Inflammatory macrophage (primary cell): ENCODE measurements around the gene SREBF1.

Experiments
- DNase-seq, 2 donors: peaks; one replicate each; pipeline ENCODE4 v3.0.0-alpha.2; 2020 to 2022

The SREBF1 gene

DNA sequence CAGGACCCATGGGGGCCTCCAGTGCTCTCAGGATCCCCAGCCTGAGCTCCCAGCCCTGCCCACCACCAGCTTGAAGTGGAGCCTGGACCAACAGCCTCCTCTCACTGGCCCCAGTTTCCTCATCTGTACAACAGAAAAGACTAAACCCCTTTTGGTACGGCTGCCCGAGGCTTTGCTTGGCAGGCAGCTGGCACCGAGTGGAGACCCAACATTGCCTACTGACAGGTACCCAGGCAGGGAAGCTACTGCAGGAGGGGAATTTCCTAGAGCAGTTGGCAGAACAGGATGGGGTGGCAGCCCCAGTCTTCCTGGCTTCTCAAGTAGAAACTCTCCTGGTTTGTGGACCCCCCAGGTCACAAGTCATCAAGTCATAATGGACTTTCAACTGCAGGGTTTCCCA lies 14.2 kb downstream of the SREBF1 start:
- no peak for DNase-seq

DNA sequence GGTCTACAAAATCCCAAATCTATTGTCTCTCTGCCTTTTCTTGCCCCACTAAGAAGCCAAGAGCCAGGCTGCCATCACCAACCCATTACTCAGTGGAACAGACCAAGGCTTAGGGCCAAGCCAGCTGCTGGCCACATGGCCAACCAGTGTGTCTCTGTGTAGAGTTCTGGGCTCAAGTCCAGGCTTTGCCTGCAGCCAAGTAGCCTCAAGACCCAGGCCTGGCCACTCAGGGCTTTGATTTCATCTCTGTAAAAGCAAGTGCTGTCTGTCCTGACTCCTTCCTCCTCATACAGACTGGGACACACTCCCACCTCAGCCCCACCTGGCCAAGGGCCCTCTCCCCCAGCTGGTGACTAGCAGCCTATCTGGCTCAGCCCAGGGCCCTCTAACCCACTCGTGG lies 14.6 kb downstream of the SREBF1 start:
- no peak for DNase-seq

DNA sequence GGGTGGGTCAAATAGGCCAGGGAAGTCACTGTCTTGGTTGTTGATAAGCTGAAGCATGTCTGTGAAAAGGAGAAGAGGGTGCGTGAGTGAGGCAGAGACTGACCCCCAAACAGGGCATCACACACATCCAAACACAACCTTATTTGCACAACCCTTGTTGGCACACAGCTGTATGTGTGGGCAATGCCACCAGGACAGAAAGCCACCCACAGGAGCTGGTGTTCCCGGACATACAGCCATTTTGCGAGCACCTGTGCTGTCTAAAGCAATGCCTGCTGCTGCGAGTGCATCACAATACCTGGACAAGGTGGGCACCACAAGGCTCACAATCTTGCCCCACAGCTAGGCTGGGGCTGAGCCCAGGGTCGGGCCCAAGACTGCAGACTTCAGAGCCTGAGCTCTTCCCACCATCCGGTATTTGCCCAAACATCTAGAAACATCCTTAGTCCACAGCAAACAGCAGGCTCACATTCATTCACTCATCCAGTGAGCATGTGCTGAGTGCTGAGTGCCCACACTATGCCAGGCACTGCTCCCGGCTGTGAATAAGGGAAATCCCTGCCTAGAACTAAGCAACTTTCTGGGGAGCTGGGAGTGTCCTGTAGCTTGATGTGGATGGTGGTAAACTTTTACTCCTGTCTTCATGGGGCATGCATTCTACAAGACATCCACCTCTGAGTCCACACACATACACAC lies 16.2 kb downstream of the SREBF1 start:
- DNase-seq = no peak

DNA sequence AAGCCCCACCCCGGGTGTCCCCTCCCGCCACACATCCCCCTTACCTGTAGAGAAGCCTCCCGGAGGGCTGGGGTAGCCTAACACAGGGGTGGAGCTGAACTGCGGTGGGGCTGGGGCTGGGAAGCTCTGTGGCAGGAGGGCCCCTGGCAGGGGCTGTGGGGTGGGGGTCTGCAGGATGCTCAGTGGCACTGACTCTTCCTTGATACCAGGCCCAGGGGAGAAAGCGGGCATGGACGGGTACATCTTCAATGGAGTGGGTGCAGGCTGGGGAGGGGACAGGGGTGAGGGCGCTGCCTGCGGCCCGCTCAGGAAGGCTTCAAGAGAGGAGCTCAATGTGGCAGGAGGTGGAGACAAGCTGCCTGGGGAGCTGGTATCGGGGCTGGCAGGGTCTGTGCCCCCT lies 16.7 kb downstream of the SREBF1 start:
- no peak for DNase-seq

DNA sequence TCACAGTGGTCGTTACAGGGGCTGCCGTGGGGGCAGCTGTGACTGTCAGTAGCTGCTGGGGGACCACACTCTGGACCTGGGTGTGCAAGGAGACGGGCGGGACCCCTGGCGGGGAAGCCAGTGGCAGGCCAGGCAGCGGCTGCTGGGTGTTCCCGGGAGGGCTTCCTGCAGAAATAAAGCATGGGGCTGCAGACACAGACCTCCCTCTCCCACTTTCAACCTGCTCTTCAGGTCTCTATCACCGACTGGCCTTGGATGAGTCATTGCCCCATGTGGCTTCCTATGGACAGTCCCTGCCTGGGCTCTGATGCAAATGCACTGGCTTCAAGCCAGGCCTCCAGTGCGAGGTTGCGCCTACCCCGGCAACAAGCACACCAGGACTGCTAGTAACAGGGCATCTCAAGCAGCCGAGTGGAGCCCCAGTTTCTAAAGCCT lies 17.2 kb downstream of the SREBF1 start:
- DNase-seq = peak; percentile 86 to 89

DNA sequence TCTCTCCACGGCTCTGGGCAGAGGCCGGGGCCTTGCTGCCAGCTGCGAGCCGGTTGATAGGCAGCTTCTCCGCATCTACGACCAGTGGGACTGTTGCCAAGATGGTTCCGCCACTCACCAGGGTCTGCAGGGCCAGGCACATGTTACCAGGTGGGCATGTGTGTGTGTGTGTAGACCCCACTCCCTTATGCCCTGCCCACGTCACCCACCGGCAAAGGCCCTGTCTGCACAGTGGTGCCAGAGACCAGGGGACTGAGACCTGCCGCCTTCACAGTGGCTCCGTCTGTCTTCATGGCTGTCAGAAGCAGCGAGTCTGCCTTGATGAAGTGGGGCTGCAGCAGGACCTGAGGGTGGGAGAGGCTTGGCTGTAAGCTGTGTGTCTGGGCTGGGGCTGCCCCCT lies 17.7 kb downstream of the SREBF1 start:
- DNase-seq = no peak

DNA sequence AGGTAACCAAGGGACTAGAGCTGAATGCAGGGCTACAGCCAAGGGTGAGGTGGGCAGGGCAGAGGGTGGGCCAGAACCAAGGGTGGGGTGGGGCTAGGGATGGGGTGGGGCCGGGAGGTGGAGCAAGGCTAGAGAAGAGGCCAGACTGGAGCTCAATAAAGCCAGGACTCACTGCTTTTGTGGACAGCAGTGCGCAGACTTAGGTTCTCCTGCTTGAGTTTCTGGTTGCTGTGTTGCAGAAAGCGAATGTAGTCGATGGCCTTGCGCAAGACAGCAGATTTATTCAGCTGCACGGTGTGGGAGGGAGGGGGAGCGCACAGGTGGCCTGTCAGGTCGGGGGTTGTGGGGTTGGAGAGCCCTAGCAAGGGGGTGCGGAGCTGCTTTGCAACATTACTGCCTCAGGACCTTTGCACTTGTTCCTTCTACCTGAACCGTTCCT lies 18.7 kb downstream of the SREBF1 start:
- DNase-seq = no peak

DNA sequence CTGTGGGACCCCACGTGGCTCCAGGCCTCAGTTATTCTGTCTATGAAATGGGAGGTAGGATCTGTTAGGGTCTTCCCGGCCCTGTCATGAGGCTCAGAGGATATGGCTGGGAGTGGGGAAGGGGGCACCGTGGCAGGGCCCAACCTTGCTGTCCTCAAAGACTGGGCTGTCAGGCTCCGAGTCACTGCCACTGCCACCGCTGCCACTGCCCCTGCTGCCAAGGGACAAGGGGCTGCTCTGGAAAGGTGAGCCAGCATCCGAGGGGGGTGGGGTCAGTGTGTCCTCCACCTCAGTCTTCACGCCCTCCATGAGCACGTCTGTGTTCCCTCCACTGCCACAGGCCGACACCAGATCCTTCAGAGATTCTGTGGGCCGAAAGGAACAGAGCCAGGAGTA lies 19.2 kb downstream of the SREBF1 start:
- DNase-seq = no peak

DNA sequence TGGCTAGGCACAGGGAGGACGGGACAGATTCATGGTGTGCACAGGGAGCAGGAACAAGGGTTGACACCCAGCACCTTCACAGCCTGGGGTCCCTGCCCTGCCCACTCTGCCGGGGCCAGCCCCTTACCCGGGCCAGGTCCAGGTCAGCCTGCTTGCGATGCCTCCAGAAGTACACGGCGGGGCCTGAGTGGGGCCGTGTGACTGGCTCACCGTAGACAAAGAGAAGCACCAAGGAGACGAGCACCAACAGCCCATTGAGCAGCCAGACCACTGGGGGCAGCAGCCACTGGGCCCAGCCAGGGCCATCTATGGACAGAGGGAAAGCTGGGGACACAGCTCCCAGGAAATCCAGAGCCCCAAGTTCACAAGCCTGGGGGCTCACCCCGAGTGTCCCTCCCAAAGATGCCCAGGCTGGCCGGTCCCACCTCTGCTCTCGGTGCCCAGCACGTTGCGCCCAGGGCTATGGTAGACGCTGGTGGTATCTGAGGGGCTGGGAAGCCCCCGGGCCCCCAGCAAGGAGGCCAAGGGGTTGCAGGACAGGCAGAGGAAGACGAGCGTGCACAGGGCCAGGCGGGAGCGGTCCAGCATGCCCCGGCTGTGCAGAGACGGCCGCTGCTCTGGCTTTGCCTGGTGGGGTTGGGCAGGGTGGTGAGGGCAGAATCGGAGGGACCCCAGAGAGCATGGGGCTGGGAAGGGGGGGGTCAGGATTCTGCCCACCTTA lies 19.8 kb downstream of the SREBF1 start:
- no peak for DNase-seq

DNA sequence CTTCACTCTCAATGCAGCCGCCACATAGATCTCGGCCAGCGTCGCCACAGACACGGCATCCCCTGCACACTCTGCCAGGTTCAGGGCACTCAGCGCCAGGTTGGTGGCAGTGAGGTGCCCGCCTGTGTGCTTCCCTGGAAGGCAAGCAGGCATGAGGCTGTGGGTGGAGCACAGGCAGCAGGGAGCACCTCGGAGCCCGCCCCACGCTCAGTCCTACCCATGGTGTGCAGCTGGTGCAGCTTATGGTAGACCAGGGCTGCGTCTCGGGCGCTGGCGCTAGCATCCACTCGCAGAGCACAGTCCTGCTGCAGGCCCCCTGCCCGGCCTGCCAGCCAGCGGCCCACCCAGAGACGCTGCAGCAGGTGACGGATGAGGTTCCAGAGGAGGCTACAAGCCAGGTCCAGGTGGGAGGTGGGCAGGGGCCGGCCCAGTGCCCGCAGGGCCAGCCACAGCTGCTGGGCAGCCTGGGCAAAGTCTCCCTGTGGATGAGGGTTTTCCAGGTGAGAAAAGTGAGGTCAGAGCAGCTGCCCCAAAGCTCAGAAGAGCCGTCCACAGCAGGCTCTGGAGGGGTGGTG lies 20.5 kb downstream of the SREBF1 start:
- DNase-seq = no peak

DNA sequence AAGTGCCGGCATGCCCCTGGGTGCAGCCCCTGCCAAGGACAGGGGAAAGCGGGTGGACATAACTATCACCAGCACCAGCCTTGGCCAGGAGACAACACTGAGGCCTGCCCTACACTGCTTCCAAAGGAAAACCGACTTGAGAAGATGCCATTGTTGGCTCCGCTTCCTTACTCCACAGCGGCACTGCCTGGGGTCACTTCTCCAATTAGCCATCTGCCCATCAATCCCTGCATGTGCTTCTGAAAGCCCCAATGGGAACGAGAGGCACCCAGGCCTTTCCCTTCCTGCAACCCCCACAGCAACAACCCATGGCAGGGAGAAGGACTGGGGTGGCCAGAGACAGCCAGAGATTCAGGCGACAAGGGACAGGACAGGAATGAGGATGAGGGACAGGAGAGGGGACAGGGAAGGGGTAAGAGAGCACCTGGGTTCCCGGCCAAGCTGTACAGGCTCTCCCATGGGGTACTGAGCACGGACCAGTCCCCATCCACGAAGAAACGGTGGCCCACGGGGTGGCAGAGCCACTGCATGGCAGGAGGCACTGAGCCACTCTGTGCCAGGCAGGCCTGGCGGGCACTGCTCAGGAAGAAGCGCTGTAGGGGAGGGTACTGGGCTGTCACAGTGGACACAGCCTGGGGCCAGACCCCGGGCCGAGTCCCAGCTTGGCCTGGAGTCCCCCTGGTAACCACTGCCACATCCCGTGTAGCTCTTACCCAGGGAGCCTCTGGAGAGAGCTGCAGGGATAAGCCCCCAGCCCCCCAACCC lies 21.2 kb downstream of the SREBF1 start:
- no peak for DNase-seq

DNA sequence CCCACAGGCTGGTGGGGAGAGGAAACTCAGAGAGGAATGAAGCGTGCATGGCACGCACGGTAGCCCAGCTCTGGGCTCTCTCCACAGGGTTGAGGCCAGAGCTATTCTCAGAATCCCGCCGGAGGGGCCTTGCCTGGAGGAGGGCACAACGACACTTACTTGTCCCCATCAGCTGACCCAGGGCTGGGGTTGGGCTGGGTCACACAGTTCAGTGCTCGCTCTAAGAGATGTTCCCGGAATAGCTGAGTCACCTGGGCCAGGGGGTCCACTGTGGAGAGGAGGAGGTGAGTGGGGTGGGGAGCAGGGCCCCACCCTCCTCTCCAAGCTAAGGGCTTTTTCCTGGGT lies 21.8 kb downstream of the SREBF1 start:
- no peak for DNase-seq

DNA sequence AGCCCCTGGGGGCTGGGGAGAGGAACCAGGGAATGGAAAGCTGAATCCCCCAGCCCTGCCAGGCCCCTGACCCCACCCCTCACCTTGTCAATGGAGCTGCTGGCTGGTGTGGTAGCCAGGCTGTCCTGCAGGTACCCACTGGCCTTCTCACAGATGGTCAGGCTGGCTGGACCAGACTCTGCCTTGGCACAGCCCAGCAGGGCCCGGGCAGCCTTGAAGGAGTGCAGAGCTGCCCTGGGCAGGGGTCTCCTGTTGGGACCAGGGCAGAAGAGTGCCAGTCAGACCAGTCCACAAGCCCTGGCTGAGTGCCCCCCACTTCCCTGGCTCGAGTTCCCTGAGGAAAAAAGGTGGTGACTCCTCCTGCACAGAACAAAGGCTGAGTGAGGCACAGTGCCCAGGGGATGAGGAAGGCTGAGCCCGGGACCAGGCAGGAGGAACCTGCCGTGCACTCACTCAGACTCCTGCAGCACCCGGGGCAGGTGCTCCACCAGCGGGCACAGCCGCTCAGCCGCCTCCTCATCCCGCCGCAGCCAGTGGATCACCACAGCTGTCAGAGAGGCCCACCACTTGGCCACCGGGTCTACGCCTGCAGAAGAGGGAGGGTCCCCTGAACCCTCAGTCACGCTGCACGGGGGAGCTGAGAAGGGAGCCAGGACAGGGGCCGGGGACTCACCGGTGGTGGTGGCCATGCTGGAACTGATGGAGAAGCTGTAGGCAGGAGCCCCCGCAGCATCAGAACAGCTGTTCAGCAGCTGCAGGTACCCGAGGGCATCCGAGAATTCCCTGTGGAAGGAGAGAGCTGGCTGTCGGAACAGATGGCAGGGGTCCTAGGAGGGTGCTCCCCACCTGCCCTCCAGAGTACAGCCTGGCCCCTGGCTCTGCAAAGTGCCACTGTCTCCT lies 22.4 kb downstream of the SREBF1 start:
- no peak for DNase-seq

DNA sequence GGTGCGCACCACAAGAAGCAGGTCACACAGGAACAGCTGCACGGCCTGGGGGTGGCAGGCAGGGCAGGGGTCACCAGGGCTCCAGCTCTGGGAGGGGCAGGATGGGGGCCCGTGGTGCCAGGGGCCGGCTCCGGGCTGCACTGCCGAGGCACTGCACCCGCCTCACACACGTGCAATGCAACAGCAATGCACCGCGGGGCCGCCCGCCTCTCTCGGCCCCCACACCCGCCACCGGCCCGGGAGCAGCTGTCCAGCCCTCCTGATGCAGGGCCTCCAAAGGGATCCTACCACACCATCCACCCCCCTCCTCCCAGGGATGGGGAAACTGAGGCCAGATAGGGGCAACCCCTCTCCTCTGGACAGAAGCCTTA lies 23.1 kb downstream of the SREBF1 start:
- no peak for DNase-seq

DNA sequence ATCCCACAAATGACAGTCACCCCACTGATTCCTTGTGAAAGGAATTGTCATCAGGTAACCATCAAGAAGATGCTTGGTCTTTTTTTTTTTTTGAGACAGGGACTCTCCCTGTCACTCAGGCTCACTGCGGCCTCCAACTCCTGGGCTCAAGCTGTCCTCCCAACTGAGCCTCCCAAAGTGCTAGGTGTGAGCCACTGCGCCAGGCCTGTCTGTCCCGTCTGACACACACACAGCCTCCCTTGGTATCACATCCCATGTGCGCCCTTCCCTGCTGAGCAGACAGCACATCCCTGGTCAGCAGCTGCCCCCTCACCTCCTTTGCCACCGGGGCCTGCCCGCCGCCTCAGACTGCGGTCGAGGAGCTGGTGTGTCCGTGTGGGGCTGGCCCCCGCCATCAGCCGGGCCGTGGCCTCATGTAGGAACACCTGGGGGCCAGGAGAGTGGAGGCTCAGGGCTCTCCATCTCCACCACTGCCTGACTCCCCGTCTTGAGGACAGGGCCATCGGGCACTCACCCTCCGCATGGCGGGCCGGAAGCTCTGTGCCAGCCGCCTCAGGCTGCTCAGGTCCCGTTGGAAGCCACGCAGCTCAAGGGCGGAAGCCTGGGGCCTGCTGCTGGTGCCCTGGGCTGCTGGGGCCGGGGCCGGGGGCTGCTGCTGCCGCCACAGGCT lies 23.6 kb downstream of the SREBF1 start:
- no peak for DNase-seq

DNA sequence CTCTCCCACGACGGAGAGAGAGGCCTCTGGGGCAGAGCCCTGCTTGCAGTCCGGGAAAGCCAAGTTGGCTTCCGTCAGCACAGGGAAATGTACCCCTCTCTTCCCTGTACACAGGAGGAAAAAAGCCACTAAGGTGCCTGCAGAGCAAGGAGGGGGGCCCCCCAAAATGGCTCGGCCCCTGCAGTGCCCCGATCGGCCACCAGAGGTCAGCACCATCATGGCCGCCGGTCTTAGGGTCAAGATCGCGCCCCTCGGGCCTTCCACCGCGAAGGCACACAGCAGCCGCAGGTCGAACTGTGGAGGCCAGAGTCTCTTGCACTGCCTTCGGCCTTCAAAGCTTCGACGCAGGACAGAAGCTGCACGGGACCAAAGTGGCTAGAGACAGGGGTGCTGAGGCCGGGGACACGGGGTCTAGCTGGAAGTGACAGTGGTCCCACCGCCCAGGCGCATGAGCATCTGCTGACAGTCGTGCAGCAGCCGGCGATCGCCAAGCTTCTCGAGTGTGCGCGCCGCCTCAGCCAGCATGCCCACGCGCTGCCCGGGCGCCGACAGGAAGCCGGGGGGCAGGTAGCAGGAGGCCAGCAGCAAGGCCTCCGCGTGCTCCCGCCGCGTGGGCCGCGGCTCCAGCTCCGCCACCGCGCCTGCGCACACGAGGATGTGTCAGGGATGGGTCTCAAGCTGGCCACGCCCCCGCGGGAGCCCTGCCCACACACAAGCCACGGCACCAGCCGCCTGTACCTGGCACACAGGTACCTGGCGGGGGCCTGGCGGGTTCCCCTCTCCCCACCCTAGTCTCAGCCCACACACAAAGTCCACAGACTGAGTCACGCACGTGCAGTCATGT lies 24.4 kb downstream of the SREBF1 start:
- peak; percentile 52 to 65 for DNase-seq

DNA sequence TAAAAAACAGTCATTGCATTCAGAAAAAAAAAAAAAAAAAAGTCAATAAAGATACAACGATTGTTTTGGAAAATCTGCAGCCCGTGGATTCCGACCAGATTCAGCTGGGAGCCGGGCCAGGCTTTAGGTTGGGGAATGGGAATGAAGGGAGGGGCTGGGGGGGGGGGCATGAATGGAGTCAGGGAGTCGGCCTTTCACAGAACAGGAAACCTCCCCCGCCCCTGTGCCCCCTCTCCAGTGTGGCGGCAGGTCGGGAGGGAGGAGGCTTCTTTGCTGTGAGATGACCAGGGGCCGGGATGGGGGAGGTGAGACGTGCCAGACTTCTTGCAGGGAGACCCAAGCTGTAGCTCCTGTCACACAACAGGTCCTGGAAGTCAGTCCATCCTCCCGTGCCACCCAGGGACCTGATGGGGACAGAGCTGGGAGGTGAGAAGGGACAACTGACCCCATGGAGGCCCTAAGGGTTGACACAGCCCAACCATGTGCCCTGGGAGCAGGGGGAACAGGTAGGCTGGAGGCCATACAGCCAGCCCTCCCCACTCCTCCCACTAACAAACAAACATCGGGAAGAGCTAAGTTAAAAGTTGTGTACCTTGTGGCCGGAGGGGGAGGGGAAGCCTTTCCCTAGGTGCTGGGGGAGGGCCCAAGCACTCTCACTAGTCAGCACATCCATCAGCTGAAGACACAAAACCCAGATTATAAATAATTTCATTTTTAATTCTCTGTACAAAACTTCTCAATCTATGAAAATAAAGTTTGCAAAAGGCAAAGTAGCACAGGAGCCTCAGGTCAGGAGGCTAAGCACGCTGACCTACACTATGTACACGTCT lies 25.2 kb downstream of the SREBF1 start:
- DNase-seq = no peak

DNA sequence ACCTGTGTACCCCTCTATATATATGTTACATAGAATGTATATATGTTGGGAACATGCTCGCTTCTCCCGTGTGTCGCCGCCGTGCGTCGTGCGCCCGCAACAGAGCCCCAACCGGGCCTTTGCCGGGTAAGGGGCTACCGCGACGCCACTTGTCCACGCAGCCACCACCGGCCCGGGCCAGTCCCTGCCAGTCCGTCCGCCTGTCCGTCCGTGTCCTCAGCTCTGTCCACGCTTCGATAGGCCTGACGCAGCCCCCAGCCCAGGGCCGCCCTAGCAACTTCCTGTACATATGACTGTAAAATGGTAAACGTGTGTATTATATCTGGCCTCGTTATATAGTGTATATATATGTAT lies 25.9 kb downstream of the SREBF1 start:
- DNase-seq = no peak

DNA sequence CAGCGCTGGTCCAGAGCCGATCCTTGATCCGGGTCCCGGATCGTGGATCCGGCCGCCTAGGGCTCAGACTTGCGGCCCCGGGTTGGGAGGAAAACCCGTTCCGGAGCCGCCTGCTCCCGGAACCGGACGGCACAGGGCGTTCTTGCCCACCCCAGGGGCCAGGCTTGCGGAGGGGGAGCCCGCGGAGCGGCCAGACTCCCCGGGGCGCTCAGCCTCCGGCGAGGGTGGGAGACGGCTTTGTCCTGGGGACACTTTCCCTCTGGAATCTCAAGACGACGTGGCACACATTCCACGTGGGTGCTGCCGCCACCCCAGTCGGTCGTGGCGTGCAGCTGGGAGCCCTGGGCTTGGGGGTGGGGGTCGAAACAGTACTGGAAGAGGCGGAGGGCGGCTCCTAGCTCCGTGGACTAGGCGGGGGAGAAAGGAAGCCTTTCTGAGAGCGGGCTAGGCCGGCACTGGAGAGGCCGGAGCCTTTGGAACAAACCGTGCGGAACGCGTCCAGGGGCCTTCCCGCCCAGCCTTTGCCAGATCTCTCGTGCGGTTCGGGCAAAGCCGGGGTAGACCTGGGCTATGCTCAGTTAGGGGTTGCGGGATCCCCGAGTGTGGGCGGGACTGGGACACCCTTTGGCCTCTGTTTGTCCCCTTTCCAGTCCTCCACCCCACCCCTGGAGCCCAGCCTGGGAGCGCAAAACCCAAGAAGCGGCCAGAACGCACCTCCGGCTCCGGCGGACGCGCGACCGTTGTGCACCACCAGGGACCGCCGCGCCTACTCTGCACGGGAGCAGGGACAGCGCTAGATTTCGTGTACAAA lies 26.5 kb downstream of the SREBF1 start:
- no peak for DNase-seq
